Measurements from ENCODE around the gene ZSWIM6. TPM values are rescaled to one million over a fixed set of nuclear protein-coding genes. Genes with fewer than 3 reads are reported as not detected.

The ZSWIM6 gene
- total RNA-seq, 1 donor from 2014 or later: 20.7 TPM

DNA sequence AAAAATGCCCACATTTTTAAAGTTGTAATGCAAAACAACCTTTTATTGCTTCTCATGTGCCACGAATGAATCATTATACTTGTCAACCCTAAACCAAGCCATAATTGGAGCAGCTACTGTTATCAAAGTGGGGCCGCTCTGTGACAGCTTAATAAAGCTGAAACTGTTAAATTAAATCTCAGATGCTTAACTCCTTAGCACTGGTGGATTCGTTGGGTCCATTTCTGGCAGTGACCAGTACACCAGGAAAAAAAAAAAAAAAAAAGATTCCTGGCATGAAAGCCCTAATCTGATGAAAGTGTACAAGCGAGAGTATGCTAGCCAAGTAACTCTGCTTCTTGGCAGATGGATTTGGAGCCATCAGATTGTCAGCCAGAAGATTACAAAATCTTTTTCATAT is 164.8 kb downstream of the ZSWIM6 start:
- no peak for DNase-seq (ENCODE audit: extremely low spot score, unreplicated experiment)
- Mint-ChIP-seq H3K27me3 (ENCODE audit: unreplicated experiment) (no peaks in the 10 kb centered on the region), H3K9me3 (ENCODE audit: unreplicated experiment) (no peaks in the 10 kb centered on the region), H3K4me3 (ENCODE audit: unreplicated experiment) (no peak overlapping the region), H3K4me1 (ENCODE audit: unreplicated experiment) (peaks cover 8% of the 10 kb centered on the region), H3K27ac (ENCODE audit: unreplicated experiment) (no peak overlapping the region), H3K36me3 (ENCODE audit: unreplicated experiment) (peaks cover 14% of the 10 kb centered on the region)
- TF ChIP-seq CTCF (IDR thresholded peaks at IDR 0.05): no peak

- no peaks in the 10 kb centered on the region for H3K9me3 Mint-ChIP-seq (ENCODE audit: unreplicated experiment)
- TF ChIP-seq CTCF (IDR thresholded peaks at IDR 0.05): no peak
- no peak overlapping the region for H3K27ac Mint-ChIP-seq (ENCODE audit: unreplicated experiment)
- no peak for DNase-seq (ENCODE audit: extremely low spot score, unreplicated experiment)
- peaks cover 8% of the 10 kb centered on the region for H3K4me1 Mint-ChIP-seq (ENCODE audit: unreplicated experiment)
- no peak overlapping the region for H3K4me3 Mint-ChIP-seq (ENCODE audit: unreplicated experiment)
- H3K36me3 Mint-ChIP-seq (ENCODE audit: unreplicated experiment): peaks cover 14% of the 10 kb centered on the region
- no peaks in the 10 kb centered on the region for H3K27me3 Mint-ChIP-seq (ENCODE audit: unreplicated experiment)
These were observed 166.1 kb downstream of the ZSWIM6 start for GRCh38 chr5:61498121-61498520.

- Mint-ChIP-seq H3K36me3 (ENCODE audit: unreplicated experiment) (peaks cover 5% of the 10 kb centered on the region), H3K4me1 (ENCODE audit: unreplicated experiment) (peaks cover 8% of the 10 kb centered on the region), H3K9me3 (ENCODE audit: unreplicated experiment) (no peaks in the 10 kb centered on the region), H3K4me3 (ENCODE audit: unreplicated experiment) (no peak overlapping the region), H3K27ac (ENCODE audit: unreplicated experiment) (no peak overlapping the region), H3K27me3 (ENCODE audit: unreplicated experiment) (no peaks in the 10 kb centered on the region)
- TF ChIP-seq CTCF (IDR thresholded peaks at IDR 0.05): no peak
- no peak for DNase-seq (ENCODE audit: extremely low spot score, unreplicated experiment)
These were observed 169.9 kb downstream of the ZSWIM6 start for GRCh38 chr5:61501971-61502370.

GRCh38 chr5:61504143-61504770 is 172.2 kb downstream of the ZSWIM6 start:
- Mint-ChIP-seq H3K27ac (ENCODE audit: unreplicated experiment) (no peak overlapping the region), H3K9me3 (ENCODE audit: unreplicated experiment) (no peaks in the 10 kb centered on the region), H3K36me3 (ENCODE audit: unreplicated experiment) (peaks cover 7% of the 10 kb centered on the region), H3K4me1 (ENCODE audit: unreplicated experiment) (peaks cover 15% of the 10 kb centered on the region), H3K4me3 (ENCODE audit: unreplicated experiment) (no peak overlapping the region), H3K27me3 (ENCODE audit: unreplicated experiment) (no peaks in the 10 kb centered on the region)
- no peak for DNase-seq (ENCODE audit: extremely low spot score, unreplicated experiment)
- TF ChIP-seq CTCF (IDR thresholded peaks at IDR 0.05): no peak

DNA sequence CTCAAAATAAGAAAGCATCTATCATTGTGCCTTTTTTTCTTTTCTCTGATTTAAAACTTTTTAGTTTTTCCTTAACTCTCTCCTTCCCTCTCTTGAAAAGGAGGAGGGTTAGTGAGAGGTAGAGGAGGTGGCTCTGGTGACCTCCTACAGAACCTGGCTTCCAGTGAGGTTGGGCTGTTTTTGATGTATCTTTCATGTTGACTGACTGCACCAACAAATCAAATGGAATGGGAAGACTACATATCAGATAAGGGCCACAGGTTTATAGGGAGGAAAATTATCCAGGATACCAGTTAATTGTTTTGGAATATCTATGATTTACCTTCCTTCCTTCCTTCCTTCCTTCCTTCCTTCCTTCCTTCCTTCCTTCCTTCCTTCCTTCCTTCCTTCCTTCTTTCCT is 173.2 kb downstream of the ZSWIM6 start:
- TF ChIP-seq CTCF (IDR thresholded peaks at IDR 0.05): no peak

More for the DNA sequence above, 173.2 kb downstream of the ZSWIM6 start:
- H3K27me3 Mint-ChIP-seq (ENCODE audit: unreplicated experiment): no peaks in the 10 kb centered on the region
- H3K4me3 Mint-ChIP-seq (ENCODE audit: unreplicated experiment): no peak overlapping the region
- peaks cover 12% of the 10 kb centered on the region for H3K4me1 Mint-ChIP-seq (ENCODE audit: unreplicated experiment)
- H3K27ac Mint-ChIP-seq (ENCODE audit: unreplicated experiment): no peak overlapping the region
- peaks cover 9% of the 10 kb centered on the region for H3K36me3 Mint-ChIP-seq (ENCODE audit: unreplicated experiment)
- no peak for DNase-seq (ENCODE audit: extremely low spot score, unreplicated experiment)
- H3K9me3 Mint-ChIP-seq (ENCODE audit: unreplicated experiment): no peaks in the 10 kb centered on the region

Data from osteocyte (in vitro differentiated cells).